H9 (cell line): Measurements from ENCODE around the gene RNF157. TPM values are rescaled to one million over a fixed set of nuclear protein-coding genes. Genes with fewer than 3 reads are reported as not detected.

Experiments used
- DNase-seq: peaks from one replicate; pipeline ENCODE4 v3.0.0-alpha.2; 2017
- H2AFZ ChIP-seq: one replicate; pipeline ENCODE4 v1.6.1; 2013; ENCODE audit warnings: mild to moderate bottlenecking, low read length, control low read depth, moderate library complexity
- H2AK5ac ChIP-seq: 2 replicates; pipeline ENCODE4 v1.6.1; 2013; ENCODE audit warnings: low read length, control low read depth, mixed read lengths; ENCODE audit not compliant: insufficient read length
- H2BK120ac ChIP-seq: one replicate; pipeline ENCODE4 v1.6.1; 2013; ENCODE audit warnings: low read depth, mild to moderate bottlenecking, low read length, control low read depth, inconsistent platforms; ENCODE audit not compliant: poor library complexity, severe bottlenecking
- H2BK12ac ChIP-seq: 2 replicates; pipeline ENCODE4 v1.6.1; 2013; ENCODE audit warnings: low read length, control low read depth, mixed read lengths, low read depth; ENCODE audit not compliant: insufficient read length
- H2BK15ac ChIP-seq: 2 replicates; pipeline ENCODE4 v1.6.1; 2013; ENCODE audit warnings: low read depth, low read length, control low read depth
- H2BK20ac ChIP-seq: one replicate; pipeline ENCODE4 v1.6.1; 2013; ENCODE audit warnings: low read depth, mild to moderate bottlenecking, low read length, control low read depth, inconsistent platforms; ENCODE audit not compliant: poor library complexity, severe bottlenecking
- H2BK5ac ChIP-seq: 2 replicates; pipeline ENCODE4 v1.6.1; 2013; ENCODE audit warnings: low read length, control low read depth, mixed read lengths; ENCODE audit not compliant: insufficient read length
- H3K14ac ChIP-seq: 2 replicates; pipeline ENCODE4 v1.6.1; 2013; ENCODE audit warnings: low read length, control low read depth; ENCODE audit not compliant: insufficient read depth
- H3K18ac ChIP-seq: 2 replicates; pipeline ENCODE4 v1.6.1; 2013; ENCODE audit warnings: low read depth, mild to moderate bottlenecking, mixed read lengths, low read length, control low read depth; ENCODE audit not compliant: insufficient read length
- H3K23ac ChIP-seq: 2 replicates; pipeline ENCODE4 v1.6.1; 2013; ENCODE audit warnings: low read length, control low read depth, mixed read lengths, low read depth; ENCODE audit not compliant: insufficient read length
- H3K23me2 ChIP-seq: 2 replicates; pipeline ENCODE4 v1.6.1; 2013; ENCODE audit warnings: low read depth, mild to moderate bottlenecking, mixed read lengths, low read length, control low read depth; ENCODE audit not compliant: insufficient read length, poor library complexity, severe bottlenecking
- H3K27ac ChIP-seq: 2 replicates; pipeline ENCODE4 v1.5.1; 2013; ENCODE audit warnings: low read length, control low read depth, mixed read lengths, low read depth; ENCODE audit not compliant: insufficient read length
- H3K27me3 ChIP-seq: 2 replicates; pipeline ENCODE4 v1.6.1; 2013; ENCODE audit warnings: low read length, control low read depth, inconsistent platforms; ENCODE audit not compliant: insufficient read depth
- H3K4ac ChIP-seq: 2 replicates; pipeline ENCODE4 v1.6.1; 2013; ENCODE audit warnings: low read depth, mild to moderate bottlenecking, control low read depth, inconsistent platforms, low read length, moderate library complexity
- H3K4me1 ChIP-seq: 2 replicates; pipeline ENCODE4 v1.6.1; 2013; ENCODE audit warnings: low read length, control low read depth, inconsistent platforms; ENCODE audit not compliant: insufficient read depth
- H3K4me2 ChIP-seq: 2 replicates; pipeline ENCODE4 v1.6.1; 2013; ENCODE audit warnings: low read length, control low read depth, mixed read lengths; ENCODE audit not compliant: insufficient read length, insufficient read depth
- H3K56ac ChIP-seq: 2 replicates; pipeline ENCODE4 v1.6.1; 2013; ENCODE audit warnings: low read depth, mild to moderate bottlenecking, mixed read lengths, low read length, control low read depth; ENCODE audit not compliant: insufficient read length
- H3K79me1 ChIP-seq: 2 replicates; pipeline ENCODE4 v1.6.1; 2013; ENCODE audit warnings: low read depth, mild to moderate bottlenecking, moderate library complexity, low read length, control low read depth, inconsistent platforms; ENCODE audit not compliant: insufficient read depth, poor library complexity, severe bottlenecking
- H3K79me2 ChIP-seq: 2 replicates; pipeline ENCODE4 v1.6.1; 2013; ENCODE audit warnings: low read length, control low read depth, inconsistent platforms; ENCODE audit not compliant: insufficient read depth
- H3K9ac ChIP-seq: 2 replicates; pipeline ENCODE4 v1.6.1; 2013; ENCODE audit warnings: low read length, control low read depth, mixed read lengths; ENCODE audit not compliant: insufficient read length; ENCODE audit errors: extremely low read depth
- H3K9me3 ChIP-seq: one replicate; pipeline ENCODE4 v1.6.1; 2013; ENCODE audit warnings: low read depth, low read length, inconsistent platforms; ENCODE audit not compliant: control insufficient read depth
- H3T11ph ChIP-seq: one replicate; pipeline ENCODE4 v1.6.1; 2013; ENCODE audit warnings: mild to moderate bottlenecking, low read length, control low read depth, inconsistent platforms
- H4K20me1 ChIP-seq: one replicate; pipeline ENCODE4 v1.6.1; 2013; ENCODE audit not compliant: control insufficient read depth, insufficient read length, insufficient read depth
- H4K5ac ChIP-seq: 2 replicates; pipeline ENCODE4 v1.6.1; 2013; ENCODE audit warnings: low read depth, mild to moderate bottlenecking, mixed read lengths, low read length, control low read depth; ENCODE audit not compliant: insufficient read length
- H4K8ac ChIP-seq: replicated peaks from 2 replicates; pipeline ENCODE4 v1.6.1; 2013; ENCODE audit warnings: low read length, control low read depth, mixed read lengths, low read depth; ENCODE audit not compliant: insufficient read length
- H4K91ac ChIP-seq: 2 replicates; pipeline ENCODE4 v1.6.1; 2013; ENCODE audit warnings: low read depth, mild to moderate bottlenecking, moderate library complexity, mixed read lengths, low read length, control low read depth; ENCODE audit not compliant: insufficient read length
- H3K27ac Mint-ChIP-seq, 3 experiments: 2 replicates in 2 of 3; 3 replicates in 1 of 3; pipeline ENCODE4 v1.8.0; 2020 to 2021; ENCODE audit warnings: mixed read lengths in 3 of 3, mild to moderate bottlenecking in 1 of 3, moderate library complexity in 1 of 3
- H3K27me3 Mint-ChIP-seq: 2 replicates; pipeline ENCODE4 v1.8.0; 2021; ENCODE audit warnings: low read depth, mild to moderate bottlenecking, moderate library complexity, mixed read lengths
- H3K36me3 Mint-ChIP-seq, 3 experiments: 2 replicates in 2 of 3; 3 replicates in 1 of 3; pipeline ENCODE4 v1.8.0; 2020 to 2021; ENCODE audit warnings: low read depth in 3 of 3, mixed read lengths in 3 of 3; ENCODE audit not compliant: insufficient read depth in 1 of 3
- H3K4me1 Mint-ChIP-seq, 2 experiments: 2 replicates each; pipeline ENCODE4 v1.8.0; 2020; ENCODE audit warnings: mixed read lengths in 2 of 2
- H3K4me3 Mint-ChIP-seq, 2 experiments: 2 replicates in 1 of 2; 3 replicates in 1 of 2; pipeline ENCODE4 v1.8.0; 2020 to 2021; ENCODE audit warnings: mild to moderate bottlenecking in 2 of 2, mixed read lengths in 2 of 2, moderate library complexity in 1 of 2
- H3K9me3 Mint-ChIP-seq, 2 experiments: 2 replicates in 1 of 2; 3 replicates in 1 of 2; pipeline ENCODE4 v1.8.0; 2020; ENCODE audit warnings: mild to moderate bottlenecking in 2 of 2, mixed read lengths in 2 of 2, moderate library complexity in 1 of 2
- CTCF ChIP-seq: fragments of 200-600 bp; sonication (generic); conservative IDR thresholded peaks from 3 replicates; pipeline ENCODE4 v1.8.0; 2021; ENCODE audit warnings: antibody characterized with exemption, mild to moderate bottlenecking
- WGBS: extraction: QIAGEN DNeasy Blood & Tissue Kit; methylation state at CpG from one replicate; pipeline ENCODE4 v1.1.7; 2013; ENCODE audit warnings: missing lambda C conversion rate, low lambda C conversion rate, mixed read lengths; ENCODE audit not compliant: insufficient read length; ENCODE audit errors: extremely low coverage; 5-methylcytosine and 5-hydroxymethylcytosine counted together
- total RNA-seq: library from RNA; stranded (reverse); gene quantifications from 2 replicates; pipeline ENCODE4 v1.2.1, GENCODE V29; 2021

Gene RNF157
- total RNA-seq, 1 experiment from 2014 or later, result 9.9 TPM

GRCh38 chr17:76248013-76248782, 7.9 kb upstream of the RNF157 start:
- H2BK120ac ChIP-seq, result no peak overlapping the region
- no peaks in the 10 kb centered on the region for H3K4me1 ChIP-seq
- no peak overlapping the region for H2BK5ac ChIP-seq
- no peaks in the 10 kb centered on the region for H3K23me2 ChIP-seq
- no peak for DNase-seq
- no peak overlapping the region for H2AFZ ChIP-seq
- WGBS, result no CpG with 5 or more reads among the region's 11 CpGs
- H2BK12ac ChIP-seq, result no peak overlapping the region
- Mint-ChIP-seq H3K4me1 (peaks cover 8 to 11% of the 10 kb centered on the region in 2 experiments), H3K4me3 (no peak overlapping the region), H3K27me3 (peaks cover 17% of the 10 kb centered on the region), H3K27ac (no peak overlapping the region), H3K9me3 (no peaks in the 10 kb centered on the region), H3K36me3 (no peaks in the 10 kb centered on the region)
- no peak overlapping the region for H3K14ac ChIP-seq
- H3K27me3 ChIP-seq, result no peaks in the 10 kb centered on the region
- no peak overlapping the region for H3K9ac ChIP-seq
- H3K4me2 ChIP-seq, result no peak overlapping the region
- H2AK5ac ChIP-seq, result no peak overlapping the region
- no peaks in the 10 kb centered on the region for H3K79me2 ChIP-seq
- H3K18ac ChIP-seq, result no peak overlapping the region
- no peak overlapping the region for H2BK15ac ChIP-seq
- H3K79me1 ChIP-seq, result no peaks in the 10 kb centered on the region
- H3K4ac ChIP-seq, result no peak overlapping the region
- no peak overlapping the region for H3K27ac ChIP-seq
- no peak for TF ChIP-seq CTCF
- no peak overlapping the region for H4K91ac ChIP-seq
- no peaks in the 10 kb centered on the region for H4K20me1 ChIP-seq
- no peaks in the 10 kb centered on the region for H3K9me3 ChIP-seq
- no peak overlapping the region for H3K56ac ChIP-seq
- H3K23ac ChIP-seq, result no peak overlapping the region
- H3T11ph ChIP-seq, result no peak overlapping the region
- no peak overlapping the region for H4K8ac ChIP-seq
- no peak overlapping the region for H4K5ac ChIP-seq
- H2BK20ac ChIP-seq, result no peak overlapping the region
